GM18507 (cell line): ENCODE measurements around the gene SLC4A3.
"Not testable (repeated sequence)": the region's sequence is repeated elsewhere in the genome, so short reads cannot be mapped to it uniquely, and the experiment has no call there.

Source experiments
- DNase-seq: peaks from one replicate; pipeline ENCODE4 v3.0.0; 2011; ENCODE audit warnings: low read depth; ENCODE audit not compliant: insufficient read length; ENCODE audit errors: extremely low spot score
- FAIRE-seq: peaks from 2 replicates; lab custom pipeline; 2011; peaks lifted over from hg19 to GRCh38; lab: Jason Lieb, UNC

The SLC4A3 gene

DNA sequence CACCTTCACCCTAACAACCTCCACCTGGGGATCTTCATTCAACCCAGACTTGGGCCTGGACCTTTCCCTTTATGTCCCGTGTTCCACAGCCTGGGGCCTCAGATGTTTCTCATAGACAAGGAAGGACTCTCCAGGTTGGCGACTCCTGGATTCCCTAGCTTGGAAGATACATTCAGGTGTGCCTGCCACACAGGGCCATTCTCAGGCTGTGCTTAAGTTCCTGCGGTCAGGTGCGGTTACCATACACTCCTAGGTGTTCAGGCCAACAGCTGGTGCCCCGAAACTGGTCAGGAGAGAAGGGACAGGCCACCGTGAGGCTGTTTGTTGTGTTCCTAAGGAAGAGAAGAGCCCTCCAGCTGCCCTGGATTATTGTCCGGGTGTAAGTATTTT lies 15.6 kb downstream of the SLC4A3 start:
- DNase-seq: no peak
- FAIRE-seq: peak; percentile 12

DNA sequence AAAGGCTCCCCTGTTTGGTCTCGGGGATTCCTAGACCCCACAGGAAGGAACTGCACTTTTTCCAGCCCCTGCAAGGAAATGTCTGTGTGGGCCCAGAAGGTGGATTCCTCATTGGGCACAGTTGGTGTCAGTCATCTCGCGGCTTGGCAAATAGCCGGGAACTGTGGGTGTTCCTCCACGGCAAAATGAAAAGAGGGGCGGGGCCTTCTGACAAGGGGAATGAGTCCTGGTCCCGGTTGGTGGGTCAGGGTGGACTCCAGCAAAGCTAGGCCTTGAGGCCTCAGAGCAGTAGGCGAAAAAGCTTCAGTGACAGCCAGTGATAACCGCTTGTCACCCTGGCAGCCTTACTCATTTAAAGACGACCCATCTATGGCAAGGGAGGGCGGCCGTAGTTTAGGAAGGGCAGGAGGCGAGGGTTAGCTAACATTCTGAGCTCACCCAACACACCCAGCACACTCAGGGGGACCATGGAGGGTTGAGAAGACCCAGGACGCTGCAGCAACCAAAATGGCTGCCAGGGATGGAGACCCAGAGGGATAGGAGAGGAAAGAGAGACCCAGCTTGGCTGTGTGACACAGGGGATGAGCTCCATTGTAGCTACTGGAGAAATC lies 16.5 kb downstream of the SLC4A3 start:
- no peak for DNase-seq

DNA sequence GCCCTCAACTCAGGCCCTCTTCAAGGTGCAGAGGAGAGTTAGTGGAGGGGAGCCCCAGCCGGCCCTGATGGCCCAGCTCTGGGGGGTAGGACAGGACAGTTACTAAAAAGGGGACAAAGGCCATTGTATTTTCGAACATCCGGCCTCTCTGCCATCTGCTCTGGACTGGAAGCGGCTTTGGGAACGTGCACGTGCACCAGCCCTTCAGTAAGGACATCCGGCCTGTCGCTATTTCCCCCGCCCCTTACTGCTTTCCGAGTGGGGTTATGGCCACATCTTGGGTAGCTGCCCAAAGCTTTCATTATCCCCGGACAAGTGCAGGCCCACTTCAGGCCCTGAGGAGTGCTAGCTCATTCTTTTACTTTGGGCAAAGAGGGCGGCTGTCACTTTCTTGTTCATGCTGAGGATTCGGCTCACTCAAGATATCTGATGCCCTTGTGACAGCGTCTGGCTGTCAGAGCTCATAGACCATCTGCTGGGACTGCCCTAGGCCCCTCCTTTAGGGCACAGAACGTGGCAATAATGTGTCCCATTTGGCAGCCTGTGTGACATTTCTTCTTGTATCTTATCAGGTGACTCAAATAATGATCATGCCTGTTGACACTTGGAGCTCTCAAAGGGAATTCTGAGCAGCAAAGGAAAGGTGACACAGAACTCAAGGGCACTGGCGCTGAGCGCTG lies 17.5 kb downstream of the SLC4A3 start:
- FAIRE-seq (no peak), DNase-seq (no peak)

More for the DNA sequence above, 16.5 kb downstream of the SLC4A3 start:
- no peak for FAIRE-seq

DNA sequence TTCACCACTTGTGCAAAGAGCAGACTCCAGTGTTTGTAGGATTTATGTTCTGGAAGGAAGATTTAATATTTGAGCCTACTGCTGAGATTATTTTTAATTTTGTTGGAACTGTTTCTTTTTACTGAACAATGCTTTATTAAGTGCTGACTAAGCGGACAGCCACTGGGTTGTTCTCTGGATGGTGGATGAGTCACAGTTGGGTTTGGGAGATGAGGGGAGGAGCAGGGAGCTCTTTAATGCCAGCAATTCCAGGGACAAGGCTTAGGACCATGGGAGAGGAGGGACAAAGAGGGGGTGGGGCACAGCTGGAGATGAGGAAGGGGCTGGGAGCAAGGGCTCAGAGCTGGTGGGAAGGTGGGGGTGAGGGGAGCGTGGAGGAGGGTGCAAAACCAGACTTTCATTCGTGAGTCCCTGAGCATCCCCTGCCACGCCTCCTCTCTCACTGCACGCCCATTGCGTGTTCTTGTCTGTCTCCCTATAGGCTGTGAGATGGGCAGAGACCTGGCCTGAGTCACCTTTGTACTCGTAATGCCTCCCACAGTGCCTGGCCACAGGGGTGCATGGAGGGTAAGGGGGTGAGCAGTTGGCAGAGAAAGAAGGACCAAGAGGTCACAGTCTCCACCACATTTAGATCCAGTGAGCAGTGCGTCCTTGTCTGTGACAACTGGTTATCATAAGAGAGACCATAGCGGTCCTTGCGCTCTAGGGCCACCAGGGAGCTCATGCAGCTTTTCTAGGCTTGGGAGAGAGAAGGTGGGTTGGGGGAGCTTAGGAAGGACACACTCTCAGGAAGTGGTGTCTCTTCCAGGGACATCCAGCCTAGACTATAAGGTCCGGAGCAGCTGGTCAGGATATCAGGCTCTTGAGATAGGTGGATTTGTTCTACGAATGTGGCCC lies 18.4 kb downstream of the SLC4A3 start:
- FAIRE-seq (no peak), DNase-seq (no peak)

DNA sequence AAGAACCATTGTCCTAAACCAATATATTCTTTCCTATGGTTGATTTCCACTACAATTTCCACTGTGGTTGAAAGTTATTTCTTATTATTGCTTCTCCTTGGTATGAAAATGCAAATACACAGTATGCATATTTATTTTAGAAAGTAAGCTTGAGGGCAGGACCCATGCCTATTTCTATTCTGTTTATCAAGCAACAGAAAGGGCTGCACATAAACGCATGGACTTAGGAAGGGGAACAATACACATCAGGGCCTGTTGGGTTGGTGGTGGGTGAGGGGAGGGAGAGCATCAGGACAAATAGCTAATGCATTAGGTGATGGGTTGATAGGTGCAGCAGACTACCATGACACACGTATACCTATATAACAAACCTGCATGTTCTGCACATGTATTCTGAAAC lies 20.7 kb downstream of the SLC4A3 start:
- DNase-seq (no peak), FAIRE-seq (no peak)

DNA sequence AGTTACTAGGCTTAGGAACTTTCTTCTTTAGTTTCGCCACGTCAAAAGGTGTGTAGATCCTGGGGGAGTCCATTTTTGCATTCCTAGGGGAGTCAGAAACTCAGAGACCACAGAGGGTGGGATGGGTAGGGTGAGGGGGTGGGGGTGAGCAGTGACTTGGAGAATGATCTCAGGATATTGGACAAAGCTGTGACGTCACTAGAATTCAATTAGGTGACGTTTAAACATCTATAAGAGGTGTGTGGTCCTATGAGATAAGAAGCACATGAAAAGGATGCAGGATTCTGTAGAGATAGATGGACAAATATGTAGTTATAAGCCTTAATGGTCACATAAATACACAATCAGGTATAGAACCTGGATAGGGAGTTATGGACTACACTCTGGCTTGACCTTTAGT lies 21.5 kb downstream of the SLC4A3 start:
- FAIRE-seq (no peak), DNase-seq (no peak)

DNA sequence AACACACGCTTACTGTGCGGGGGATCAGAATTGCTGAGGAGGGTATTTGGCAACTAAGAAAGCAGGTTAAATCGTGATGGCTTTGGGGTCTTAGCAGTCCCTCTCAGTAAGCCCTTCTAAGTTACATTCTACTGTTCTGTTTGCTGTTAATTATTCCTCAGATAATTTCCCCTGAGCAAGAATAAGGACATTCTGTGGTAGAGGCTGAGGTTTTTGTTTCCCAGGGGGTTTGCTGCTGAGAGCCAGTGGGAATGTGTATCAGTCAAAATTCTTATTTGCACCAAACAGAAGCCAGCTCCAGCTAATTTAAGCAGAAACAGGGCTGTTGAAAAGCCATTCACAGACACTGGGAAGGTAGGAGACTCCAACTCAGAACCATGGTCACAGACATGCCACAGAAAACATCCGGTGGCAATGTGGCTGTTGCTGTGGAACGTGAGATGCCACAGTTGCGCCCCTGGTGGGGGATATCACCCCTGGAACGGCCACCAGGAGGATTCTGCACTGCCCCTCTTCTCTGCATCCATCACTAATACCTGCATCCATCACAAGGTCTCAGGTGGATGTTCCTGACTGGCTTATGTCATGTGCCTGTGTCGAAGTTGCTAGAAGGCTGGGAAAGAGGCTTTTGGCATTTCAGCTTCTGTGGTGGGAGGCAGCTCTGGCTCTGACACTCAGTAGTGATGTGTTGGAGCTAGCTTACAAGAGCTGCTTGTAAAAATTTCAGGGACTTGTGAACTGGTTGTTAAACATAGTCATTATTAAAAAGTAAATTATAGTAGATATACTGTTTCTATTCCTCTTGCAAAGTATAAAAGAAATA lies 23.2 kb downstream of the SLC4A3 start:
- FAIRE-seq (peak; percentile 72), DNase-seq (no peak)

DNA sequence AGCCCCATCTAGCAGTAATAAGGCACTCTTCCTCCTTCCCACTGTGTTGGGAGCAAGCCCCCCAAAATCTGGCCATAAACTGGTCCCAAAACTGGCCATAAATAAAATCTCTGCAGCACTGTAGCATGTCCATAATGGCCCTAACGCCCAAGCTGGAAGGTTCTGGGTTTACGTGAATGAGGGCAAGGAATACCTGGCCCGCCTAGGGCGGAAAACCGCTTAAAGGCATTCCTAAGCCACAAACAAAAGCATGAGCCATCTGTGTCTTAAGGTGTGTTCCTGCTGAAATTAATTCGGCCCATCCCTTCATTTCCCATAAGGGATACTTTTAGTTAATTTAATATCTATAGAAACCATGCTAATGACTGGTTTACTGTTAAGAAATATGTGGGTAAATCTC lies 24.2 kb downstream of the SLC4A3 start:
- DNase-seq, FAIRE-seq: not testable (repeated sequence)

DNA sequence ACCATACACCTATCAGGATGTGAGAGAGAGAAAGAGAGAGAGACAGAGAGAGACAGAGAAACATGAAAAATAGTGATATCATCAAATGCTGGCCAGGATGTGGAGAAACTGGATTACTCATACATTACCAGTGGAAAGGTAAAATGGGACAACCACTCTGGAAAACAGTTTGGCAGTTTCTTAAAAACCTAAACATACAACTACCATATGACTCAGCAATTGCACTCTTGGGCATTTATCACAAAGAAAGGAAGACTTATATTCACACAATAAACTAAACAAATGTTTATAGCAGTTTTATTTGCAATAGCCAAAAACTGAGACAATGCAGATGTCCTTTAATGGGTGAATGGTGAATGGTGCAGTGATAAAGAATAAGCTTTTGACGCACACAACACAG lies 29.1 kb downstream of the SLC4A3 start:
- DNase-seq (no peak), FAIRE-seq (no peak)

DNA sequence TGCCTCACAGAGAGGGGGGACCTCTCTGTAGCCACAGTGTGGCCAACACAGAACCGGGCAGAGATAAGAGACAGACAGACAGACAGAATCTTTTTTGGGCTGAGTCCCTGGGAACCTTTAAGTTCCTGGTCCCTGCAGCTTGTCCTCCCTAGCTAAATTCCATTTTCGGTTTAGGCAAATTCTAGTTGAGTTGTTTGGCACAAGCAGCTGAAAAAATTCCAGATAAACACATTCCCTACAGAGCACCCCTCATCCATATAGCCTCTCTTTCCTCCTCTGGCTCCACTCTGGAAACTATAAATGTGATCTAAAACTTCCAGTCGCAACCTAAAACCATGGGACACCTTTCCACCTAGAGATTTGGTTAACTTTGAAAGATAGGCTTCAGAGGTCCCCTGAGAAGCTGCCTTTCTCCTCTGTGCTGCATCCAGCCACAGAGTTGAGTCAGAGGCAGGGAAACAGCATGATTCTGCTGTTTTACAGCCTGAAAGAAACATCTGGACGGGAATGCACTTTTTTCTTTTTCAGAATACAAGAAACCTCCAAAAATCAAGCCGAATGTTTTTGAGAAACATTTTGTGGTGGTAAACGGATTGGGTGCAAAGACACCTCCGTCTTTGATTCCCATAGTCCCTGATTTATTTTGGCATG lies 30.9 kb downstream of the SLC4A3 start:
- no peak for FAIRE-seq
- no peak for DNase-seq

DNA sequence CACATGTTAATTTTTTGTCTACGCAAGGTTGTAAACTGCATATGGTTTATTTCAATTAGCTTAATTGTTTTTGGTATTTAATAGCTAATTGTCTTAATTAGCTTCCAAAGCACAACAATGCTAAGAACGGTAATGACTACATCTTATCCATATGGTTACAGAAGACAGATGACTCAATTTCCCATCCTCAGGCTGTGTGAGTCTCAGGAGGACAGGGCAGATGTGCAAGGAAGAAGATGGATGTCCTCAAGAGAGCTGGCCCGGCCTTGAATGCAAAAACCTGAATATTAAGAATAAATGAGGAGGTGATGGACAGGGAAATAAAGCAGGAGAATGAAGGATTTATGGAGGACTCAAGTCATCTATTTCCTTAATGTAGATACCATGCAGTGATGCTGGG lies 31.4 kb downstream of the SLC4A3 start:
- FAIRE-seq (no peak), DNase-seq (no peak)

DNA sequence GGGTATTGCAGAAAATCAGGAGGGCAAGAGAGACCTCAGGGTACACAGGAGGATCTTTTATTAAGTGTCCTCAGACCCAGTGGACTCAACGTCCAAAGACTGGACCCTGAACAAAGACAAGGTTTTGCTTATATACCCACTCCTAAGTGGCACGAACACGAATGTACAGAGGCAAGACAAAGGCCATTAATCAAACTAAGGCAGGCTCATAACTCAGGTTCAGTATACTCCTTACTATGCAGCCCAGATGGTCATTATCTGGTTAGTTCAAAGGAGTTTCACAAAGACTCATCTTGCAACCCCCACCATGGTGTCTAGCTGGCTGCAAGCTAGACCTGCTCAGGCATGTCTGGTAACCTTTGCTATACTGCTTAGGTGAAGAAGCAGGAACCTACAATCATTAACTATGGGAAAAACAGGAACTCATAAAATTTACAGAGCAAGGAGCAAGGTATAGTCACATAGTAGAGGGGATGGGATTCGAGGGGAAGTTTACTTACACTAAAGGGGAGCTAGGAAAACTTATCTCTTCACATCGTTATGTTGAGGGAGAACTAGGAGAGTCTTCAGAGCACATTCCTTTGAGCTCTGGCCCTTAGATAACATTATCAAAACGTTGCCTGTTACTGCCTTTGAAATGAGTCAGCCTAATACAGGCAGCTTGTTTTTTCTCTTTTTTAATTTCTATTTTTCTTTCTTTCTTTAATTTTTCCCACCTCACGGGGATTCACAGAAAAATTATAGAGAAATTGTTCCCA lies 33.9 kb downstream of the SLC4A3 start:
- no peak for DNase-seq
- FAIRE-seq: peak; percentile 89

DNA sequence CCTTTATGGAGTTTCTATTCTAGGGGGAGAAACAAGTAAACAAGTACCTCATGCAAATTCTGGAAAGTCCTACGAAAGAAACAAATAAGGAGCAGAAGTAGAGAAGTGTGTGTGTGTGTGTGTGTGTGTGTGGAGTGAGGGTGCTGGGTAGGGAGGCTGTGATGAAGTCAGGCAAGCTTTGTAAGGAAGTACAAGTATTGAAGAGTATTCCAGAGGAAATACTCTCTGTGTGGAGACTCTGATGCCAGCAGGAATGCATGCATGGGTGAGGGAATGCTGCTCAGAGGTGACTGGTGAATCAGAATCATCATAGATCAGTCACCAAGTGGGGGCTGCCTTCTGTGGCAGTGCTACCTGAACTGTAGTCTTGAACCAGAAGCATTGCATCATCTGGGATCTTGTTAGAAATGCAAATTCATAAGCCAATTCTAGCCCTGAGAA lies 34.5 kb downstream of the SLC4A3 start:
- DNase-seq (no peak), FAIRE-seq (peak; percentile 78)

DNA sequence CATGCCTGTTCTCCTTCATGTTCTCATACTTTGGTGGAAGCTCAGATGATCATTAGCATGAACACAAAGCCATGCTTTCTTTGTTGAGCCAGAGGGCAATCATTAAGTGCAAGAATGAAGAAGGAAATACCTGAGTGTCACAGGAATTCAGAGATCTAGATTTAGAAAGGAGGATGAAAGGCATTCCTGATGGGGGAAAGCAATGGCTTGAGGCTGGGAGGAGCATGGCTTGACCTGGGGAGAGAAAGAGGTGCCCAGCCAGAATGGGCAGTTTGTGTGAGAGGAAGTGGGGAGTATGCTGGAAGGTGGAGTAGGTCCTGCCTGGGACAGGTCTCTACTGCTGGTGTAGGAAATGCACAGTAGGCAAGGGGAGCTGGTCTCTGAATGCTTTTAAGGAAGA lies 35.1 kb downstream of the SLC4A3 start:
- no peak for FAIRE-seq

DNA sequence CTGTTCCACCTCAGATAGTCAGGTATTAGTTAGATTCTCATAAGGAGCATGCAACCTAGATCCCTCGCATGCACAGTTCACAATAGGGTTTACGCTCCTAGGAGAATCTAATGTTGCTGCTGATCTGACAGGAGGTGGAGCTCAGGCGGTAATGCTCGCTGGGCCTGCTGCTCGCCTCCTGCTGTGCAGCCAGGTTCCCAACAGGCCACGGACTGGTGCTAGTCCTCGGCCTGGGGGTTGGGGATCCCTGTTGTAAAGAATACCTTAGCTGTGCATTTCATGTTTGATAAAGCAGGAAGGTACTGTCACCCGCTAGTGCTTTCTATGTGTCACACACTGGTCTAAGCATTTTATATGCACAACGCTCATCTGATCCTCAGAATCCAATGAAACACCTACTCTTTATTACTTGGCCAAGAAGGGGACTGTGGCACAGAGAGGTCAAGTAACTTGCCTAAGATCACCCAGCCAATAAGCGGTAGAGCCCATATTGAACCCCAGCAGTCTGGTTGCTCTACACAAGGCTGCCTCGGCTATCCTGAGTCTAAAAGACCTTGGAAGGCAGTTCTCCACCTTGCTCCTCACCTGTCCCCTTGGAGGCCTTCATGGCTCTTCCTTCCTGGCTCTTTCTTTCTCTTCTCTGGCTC lies 35.8 kb downstream of the SLC4A3 start:
- DNase-seq (no peak), FAIRE-seq (no peak)

More for the DNA sequence above, 35.1 kb downstream of the SLC4A3 start:
- no peak for DNase-seq

DNA sequence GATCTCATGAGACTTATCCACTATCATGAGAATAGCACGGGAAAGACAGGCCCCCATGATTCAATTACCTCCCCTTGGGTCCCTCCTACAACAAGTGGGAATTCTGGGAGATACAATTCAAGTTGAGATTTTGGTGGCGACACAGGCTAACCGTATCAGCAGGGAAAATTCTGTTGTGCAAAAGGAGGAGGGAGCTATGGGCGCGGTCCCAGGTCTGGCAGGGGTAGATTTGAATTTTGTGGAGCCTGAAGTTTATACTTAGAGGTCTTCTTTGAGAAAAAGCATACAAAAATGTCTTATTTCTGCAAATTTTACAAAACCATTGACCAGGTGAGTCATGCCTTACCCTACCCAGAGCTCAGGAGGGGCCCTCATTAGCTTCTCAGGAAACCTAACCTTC lies 36.6 kb downstream of the SLC4A3 start:
- FAIRE-seq (no peak), DNase-seq (no peak)

DNA sequence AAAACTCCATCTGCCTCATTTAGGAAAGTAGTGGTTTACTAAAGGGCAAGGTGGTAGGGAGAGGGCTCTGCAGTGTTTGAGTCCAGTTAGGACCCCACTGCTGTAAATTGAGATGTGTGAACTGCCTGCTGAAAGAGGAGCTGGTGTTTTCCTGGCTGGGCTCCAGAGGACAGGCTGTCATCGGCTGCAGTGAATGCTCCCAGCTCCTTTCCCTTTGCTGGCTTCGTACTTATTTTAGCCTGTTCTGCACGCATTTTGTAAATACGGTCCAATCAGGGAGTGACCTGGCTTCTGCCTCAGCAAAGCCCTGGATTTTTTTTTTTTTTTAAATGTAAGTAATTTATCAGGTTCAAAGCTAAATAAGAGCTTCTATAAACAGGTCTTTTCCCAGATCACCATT lies 37.5 kb downstream of the SLC4A3 start:
- no peak for FAIRE-seq
- no peak for DNase-seq

DNA sequence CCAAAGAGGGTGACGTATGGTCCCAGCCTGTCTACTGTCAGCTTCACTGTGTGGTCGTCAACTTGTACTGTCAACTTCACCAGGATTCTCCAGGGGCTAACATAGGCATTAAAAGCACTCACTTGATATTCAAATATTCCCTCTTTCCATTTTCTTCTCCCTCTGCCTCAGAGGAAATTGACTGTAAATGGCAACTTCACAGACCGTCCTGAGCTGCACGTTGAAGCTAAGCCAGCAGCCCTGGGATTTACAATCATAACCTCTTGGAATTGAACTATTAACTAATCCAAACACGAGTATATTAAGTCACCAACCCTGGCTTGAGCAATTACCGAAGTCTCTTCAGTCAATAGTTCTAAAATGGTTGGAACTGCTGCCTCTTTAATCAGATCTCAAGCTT lies 38.5 kb downstream of the SLC4A3 start:
- FAIRE-seq: no peak
- no peak for DNase-seq
